Ovary (tissue), 9 donors: ENCODE results near the gene ST3GAL3. TPM values are rescaled to one million over a fixed set of nuclear protein-coding genes. Genes with fewer than 3 reads are reported as not detected.

Experiments
- DNase-seq, 5 donors: peaks; one replicate each; pipeline ENCODE4 v3.0.0-alpha.2; 2019 to 2020
- H3K27ac ChIP-seq, 2 donors: fragments of 200-600 bp; one replicate each; pipeline versions ENCODE4 v1.5.1 to v1.8.0; 2019 to 2022
- H3K27me3 ChIP-seq: fragments of 200-600 bp; one replicate; pipeline ENCODE4 v1.8.0; 2022
- H3K36me3 ChIP-seq: fragments of 200-600 bp; sonication (generic); one replicate; pipeline ENCODE4 v1.5.1; 2019
- H3K4me1 ChIP-seq: one replicate; pipeline ENCODE4 v1.8.1; 2013; ENCODE audit warnings: mild to moderate bottlenecking, moderate library complexity; ENCODE audit not compliant: insufficient read depth
- H3K4me3 ChIP-seq: fragments of 200-600 bp; sonication (generic); one replicate; pipeline ENCODE4 v1.5.1; 2017
- H3K9me3 ChIP-seq, 2 donors: fragments of 200-600 bp in 1 of 2; sonication (generic) in 1 of 2; one replicate each; pipeline versions ENCODE4 v1.5.1 to v1.8.1; 2013 to 2019; ENCODE audit warnings: mild to moderate bottlenecking in 1 of 2, moderate library complexity in 1 of 2
- CTCF ChIP-seq, 3 donors: fragments of 450-650 bp in 2 of 3; fragments of 200-600 bp in 1 of 3; IDR thresholded peaks; one replicate each; pipeline versions ENCODE4 v1.5.1 to v1.8.0; 2016 to 2022; ENCODE audit warnings: antibody characterized with exemption in 3 of 3, mild to moderate bottlenecking in 1 of 3
- EP300 ChIP-seq: sonication (generic); formaldehyde crosslinking; IDR thresholded peaks from one replicate; pipeline ENCODE4 v1.6.1; 2017; ENCODE audit warnings: antibody characterized with exemption
- POLR2A ChIP-seq: fragments of 450-650 bp; IDR thresholded peaks from one replicate; pipeline ENCODE4 v1.6.1; 2017; ENCODE audit warnings: antibody characterized with exemption, mild to moderate bottlenecking, moderate library complexity
- WGBS, 3 donors: extraction: QIAGEN DNeasy Blood & Tissue Kit in 1 of 3; methylation state at CpG; one replicate each; pipeline versions ENCODE4 v1.1.5 to v1.1.7; 2013 to 2017; 5-methylcytosine and 5-hydroxymethylcytosine counted together
- intact Hi-C, 4 donors: fragments of 100-400 bp; cut with DNase I; formaldehyde crosslinking; loops; one replicate each; pipeline versions ENCODE4 v1.11.0 to v1.15.1; 2022 to 2023
- polyA plus RNA-seq, 2 donors: library from polyadenylated mRNA; stranded (reverse); fragments of 200-250 nt in 1 of 2; fragments of 350-450 nt in 1 of 2; fragmentation: Illumina TruSeq in 1 of 2; extraction: RNeasy Lipid Tissue Mini Kit (QIAGEN cat#74804) in 1 of 2; gene quantifications; one replicate each; pipeline ENCODE4 v1.2.3, GENCODE V29; 2013 to 2014
- total RNA-seq, 7 donors: library from RNA; depleted of rRNA in 2 of 7; stranded (reverse); fragments of >200 nt in 2 of 7; fragmentation: NEBNext Ultra II Directional in 3 of 7; extraction: Animal tissue kit (Norgen Biotek cat#: 25700) in 3 of 7; gene quantifications; one replicate each; pipeline versions ENCODE4 v1.1.0 to v1.2.4, GENCODE V29; 2016 to 2023
- donor health status: DM: no; HTN: no; CAD: no; lungs with moderate emphysema.
- donor health status: DM: no; HTN: no; CAD: no.
- donor health status: Bipolar disorder and iron deficiency.
- donor health status: DM: yes; HTN: yes; CAD: no.
- donor health status: DM: no; HTN: no; CAD: no.
- donor health status: DM: yes; HTN: yes; CAD: no.

Gene ST3GAL3
- total and polyA plus RNA-seq, 9 donors, result 11.4 to 43.3 (median 27.1) TPM

GRCh38 chr1:43864111-43865045 lies 157.0 kb downstream of the ST3GAL3 start:
- no peak for TF ChIP-seq EP300
- no peak for TF ChIP-seq CTCF (IDR thresholded peaks at IDR 0.05)
- no peak for TF ChIP-seq POLR2A
- no peak overlapping the region for H3K4me3 ChIP-seq
- H3K27ac ChIP-seq, result no peak overlapping the region
- intact Hi-C loops, result no loop called here
- peaks cover 15% of the 10 kb centered on the region for H3K4me1 ChIP-seq
- H3K9me3 ChIP-seq, result no peaks in the 10 kb centered on the region
- H3K27me3 ChIP-seq, result no peaks in the 10 kb centered on the region
- WGBS, 3 donors, result 80 to 84% (median 81%) methylated on average over 7 of the region's 7 CpGs
- no peaks in the 10 kb centered on the region for H3K36me3 ChIP-seq
- DNase-seq, result no peak

DNA sequence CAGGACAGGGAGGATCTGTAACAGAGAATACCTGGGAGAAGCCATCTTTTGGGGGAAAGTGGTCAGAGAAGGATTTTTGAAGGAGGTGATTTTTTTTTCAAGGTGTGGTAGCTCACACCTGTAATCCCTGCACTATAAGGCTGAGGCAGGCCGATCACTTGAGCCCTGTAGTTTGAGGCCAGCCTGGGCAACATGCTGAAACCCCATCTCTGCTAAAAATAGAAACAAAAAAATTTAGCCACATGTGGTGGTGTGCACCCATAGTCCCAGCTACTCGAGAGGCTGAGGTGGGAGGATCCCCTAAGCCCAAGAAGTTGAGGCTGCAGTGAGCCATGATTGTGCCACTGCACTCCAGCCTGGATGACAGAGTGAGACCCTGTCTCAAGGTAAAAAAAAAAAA lies 158.9 kb downstream of the ST3GAL3 start:
- 84 to 96% (median 90%) methylated on average over 2 of the region's 2 CpGs for WGBS, 3 donors
- TF ChIP-seq CTCF (IDR thresholded peaks at IDR 0.05), result no peak
- TF ChIP-seq POLR2A, result no peak
- no peak for TF ChIP-seq EP300

GRCh38 chr1:43867976-43868740 lies 160.8 kb downstream of the ST3GAL3 start:
- H3K9me3 ChIP-seq, result no peaks in the 10 kb centered on the region
- H3K4me1 ChIP-seq, result peaks cover 15% of the 10 kb centered on the region
- DNase-seq, result no peak
- H3K36me3 ChIP-seq, result no peaks in the 10 kb centered on the region
- no peaks in the 10 kb centered on the region for H3K27me3 ChIP-seq
- H3K4me3 ChIP-seq, result no peak overlapping the region
- TF ChIP-seq POLR2A, result no peak
- no peak for TF ChIP-seq EP300
- no peak for TF ChIP-seq CTCF (IDR thresholded peaks at IDR 0.05)
- H3K27ac ChIP-seq, result no peak overlapping the region
- WGBS, 3 donors, result 26 to 34% (median 27%) methylated on average over 2 of the region's 2 CpGs
- intact Hi-C loops, result no loop called here

More for the DNA sequence above, 158.9 kb downstream of the ST3GAL3 start:
- Histone ChIP-seq H3K4me3 (no peak overlapping the region), H3K36me3 (no peaks in the 10 kb centered on the region), H3K4me1 (peaks cover 15% of the 10 kb centered on the region), H3K9me3 (no peaks in the 10 kb centered on the region), H3K27ac (no peak overlapping the region), H3K27me3 (no peaks in the 10 kb centered on the region)
- DNase-seq, result no peak
- intact Hi-C loops, result no loop called here

GRCh38 chr1:43868741-43869067 lies 161.4 kb downstream of the ST3GAL3 start:
- TF ChIP-seq CTCF (IDR thresholded peaks at IDR 0.05), result no peak
- no peak for TF ChIP-seq POLR2A
- TF ChIP-seq EP300, result no peak
- Histone ChIP-seq H3K27ac (no peak overlapping the region), H3K27me3 (no peaks in the 10 kb centered on the region), H3K9me3 (no peaks in the 10 kb centered on the region), H3K4me1 (peaks cover 15% of the 10 kb centered on the region), H3K36me3 (no peaks in the 10 kb centered on the region), H3K4me3 (no peak overlapping the region)
- intact Hi-C loops, result no loop called here
- peak in 4 of 5 donors; percentile 37 to 50 (median 42) for DNase-seq
- 1 to 15% (median 7%) methylated on average over 2 of the region's 2 CpGs for WGBS, 3 donors
